WTC11 (cell line): ENCODE data around the gene GPR156. TPM values are rescaled to one million over a fixed set of nuclear protein-coding genes. Genes with fewer than 3 reads are reported as not detected.

ENCODE experiments used
- HMGA2 ChIP-seq: fragments of 250-450 bp; sonication (Bioruptor Pico); IDR thresholded peaks from 2 replicates; pipeline ENCODE4 v1.4.0; 2021; ENCODE audit warnings: mild to moderate bottlenecking, moderate library complexity
- MXD4 ChIP-seq: fragments of 250-450 bp; sonication (Bioruptor Pico); IDR thresholded peaks from 2 replicates; pipeline ENCODE4 v1.8.0; 2021; ENCODE audit warnings: mild to moderate bottlenecking, moderate library complexity, borderline replicate concordance
- NFATC4 ChIP-seq: fragments of 250-450 bp; sonication (Bioruptor Pico); IDR thresholded peaks from 2 replicates; pipeline ENCODE4 v1.9.0; 2021; ENCODE audit warnings: mild to moderate bottlenecking
- NR2C2 ChIP-seq: sonication (generic); formaldehyde crosslinking; IDR thresholded peaks from 2 replicates; pipeline ENCODE4 v1.8.0; 2022; ENCODE audit warnings: mild to moderate bottlenecking, missing genetic modification reagents
- NR3C1 ChIP-seq: sonication (generic); formaldehyde crosslinking; conservative IDR thresholded peaks from 2 replicates; pipeline ENCODE4 v1.8.1; 2023; ENCODE audit warnings: low read depth, mild to moderate bottlenecking, missing genetic modification reagents
- TEAD1 ChIP-seq: sonication (generic); formaldehyde crosslinking; IDR thresholded peaks from 2 replicates; pipeline ENCODE4 v1.8.0; 2022; ENCODE audit warnings: mild to moderate bottlenecking, missing genetic modification reagents
- ZNF396 ChIP-seq: fragments of 250-450 bp; sonication (Bioruptor Pico); IDR thresholded peaks from 2 replicates; pipeline ENCODE4 v1.8.0; 2021; ENCODE audit warnings: mild to moderate bottlenecking, moderate library complexity, borderline replicate concordance
- total RNA-seq: library from RNA; stranded (reverse); gene quantifications from 3 replicates; pipeline ENCODE4 v1.2.3, GENCODE V29; 2021
- TF ChIP-seq, protein P1 (sequence below): fragments of 250-450 bp; sonication (Bioruptor Pico); IDR thresholded peaks from 2 replicates; pipeline ENCODE4 v1.9.0; 2021; ENCODE audit warnings: mild to moderate bottlenecking, borderline replicate concordance
- TF ChIP-seq, protein P2 (sequence below): fragments of 200-600 bp; IDR thresholded peaks from 2 replicates; pipeline ENCODE4 v1.8.0; 2022; ENCODE audit warnings: antibody characterized with exemption
- TF ChIP-seq, protein P3 (sequence below): sonication (generic); formaldehyde crosslinking; IDR thresholded peaks from 2 replicates; pipeline ENCODE4 v1.8.1; 2023; ENCODE audit warnings: mild to moderate bottlenecking, missing genetic modification reagents, moderate library complexity
- TF ChIP-seq, protein P4 (sequence below): sonication (generic); formaldehyde crosslinking; IDR thresholded peaks from 2 replicates; pipeline ENCODE4 v1.8.0; 2022; ENCODE audit warnings: mild to moderate bottlenecking, missing genetic modification reagents
- TF ChIP-seq, protein P5 (sequence below): sonication (generic); formaldehyde crosslinking; IDR thresholded peaks from 2 replicates; pipeline ENCODE4 v1.8.0; 2022; ENCODE audit warnings: missing genetic modification reagents
- TF ChIP-seq, protein P6 (sequence below): fragments of 250-450 bp; sonication (Bioruptor Pico); IDR thresholded peaks from 2 replicates; pipeline ENCODE4 v1.8.0; 2021; ENCODE audit warnings: mild to moderate bottlenecking
- TF ChIP-seq, protein P7 (sequence below): sonication (generic); formaldehyde crosslinking; IDR thresholded peaks from 2 replicates; pipeline ENCODE4 v1.8.1; 2022; ENCODE audit warnings: low read depth, missing genetic modification reagents, borderline replicate concordance

Gene GPR156
- total RNA-seq, 1 experiment from 2014 or later: 0.72 TPM

DNA sequence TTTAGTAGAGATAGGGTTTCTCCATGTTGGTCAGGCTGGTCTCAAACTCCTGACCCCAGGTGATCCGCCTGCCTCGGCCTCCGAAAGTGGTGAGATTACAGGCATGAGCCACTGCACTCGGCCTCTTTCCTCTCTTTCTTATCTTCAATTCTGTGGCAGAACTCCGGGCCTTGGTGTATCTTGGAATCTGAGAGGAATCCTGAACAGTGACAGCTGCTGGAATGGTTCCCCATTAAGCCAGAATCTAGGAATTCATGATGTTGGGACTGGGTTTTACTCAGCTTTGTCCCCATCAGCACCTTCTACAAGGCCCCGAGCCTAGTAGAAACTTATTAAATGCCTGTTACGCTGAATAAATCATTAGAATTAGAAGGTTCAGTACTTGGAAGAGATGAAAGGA is 81.4 kb downstream of the GPR156 start (continued):
- TF ChIP-seq, protein P1, sequence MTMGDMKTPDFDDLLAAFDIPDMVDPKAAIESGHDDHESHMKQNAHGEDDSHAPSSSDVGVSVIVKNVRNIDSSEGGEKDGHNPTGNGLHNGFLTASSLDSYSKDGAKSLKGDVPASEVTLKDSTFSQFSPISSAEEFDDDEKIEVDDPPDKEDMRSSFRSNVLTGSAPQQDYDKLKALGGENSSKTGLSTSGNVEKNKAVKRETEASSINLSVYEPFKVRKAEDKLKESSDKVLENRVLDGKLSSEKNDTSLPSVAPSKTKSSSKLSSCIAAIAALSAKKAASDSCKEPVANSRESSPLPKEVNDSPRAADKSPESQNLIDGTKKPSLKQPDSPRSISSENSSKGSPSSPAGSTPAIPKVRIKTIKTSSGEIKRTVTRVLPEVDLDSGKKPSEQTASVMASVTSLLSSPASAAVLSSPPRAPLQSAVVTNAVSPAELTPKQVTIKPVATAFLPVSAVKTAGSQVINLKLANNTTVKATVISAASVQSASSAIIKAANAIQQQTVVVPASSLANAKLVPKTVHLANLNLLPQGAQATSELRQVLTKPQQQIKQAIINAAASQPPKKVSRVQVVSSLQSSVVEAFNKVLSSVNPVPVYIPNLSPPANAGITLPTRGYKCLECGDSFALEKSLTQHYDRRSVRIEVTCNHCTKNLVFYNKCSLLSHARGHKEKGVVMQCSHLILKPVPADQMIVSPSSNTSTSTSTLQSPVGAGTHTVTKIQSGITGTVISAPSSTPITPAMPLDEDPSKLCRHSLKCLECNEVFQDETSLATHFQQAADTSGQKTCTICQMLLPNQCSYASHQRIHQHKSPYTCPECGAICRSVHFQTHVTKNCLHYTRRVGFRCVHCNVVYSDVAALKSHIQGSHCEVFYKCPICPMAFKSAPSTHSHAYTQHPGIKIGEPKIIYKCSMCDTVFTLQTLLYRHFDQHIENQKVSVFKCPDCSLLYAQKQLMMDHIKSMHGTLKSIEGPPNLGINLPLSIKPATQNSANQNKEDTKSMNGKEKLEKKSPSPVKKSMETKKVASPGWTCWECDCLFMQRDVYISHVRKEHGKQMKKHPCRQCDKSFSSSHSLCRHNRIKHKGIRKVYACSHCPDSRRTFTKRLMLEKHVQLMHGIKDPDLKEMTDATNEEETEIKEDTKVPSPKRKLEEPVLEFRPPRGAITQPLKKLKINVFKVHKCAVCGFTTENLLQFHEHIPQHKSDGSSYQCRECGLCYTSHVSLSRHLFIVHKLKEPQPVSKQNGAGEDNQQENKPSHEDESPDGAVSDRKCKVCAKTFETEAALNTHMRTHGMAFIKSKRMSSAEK (CRISPR knock-in tag): no peak
- TF ChIP-seq, protein P2, sequence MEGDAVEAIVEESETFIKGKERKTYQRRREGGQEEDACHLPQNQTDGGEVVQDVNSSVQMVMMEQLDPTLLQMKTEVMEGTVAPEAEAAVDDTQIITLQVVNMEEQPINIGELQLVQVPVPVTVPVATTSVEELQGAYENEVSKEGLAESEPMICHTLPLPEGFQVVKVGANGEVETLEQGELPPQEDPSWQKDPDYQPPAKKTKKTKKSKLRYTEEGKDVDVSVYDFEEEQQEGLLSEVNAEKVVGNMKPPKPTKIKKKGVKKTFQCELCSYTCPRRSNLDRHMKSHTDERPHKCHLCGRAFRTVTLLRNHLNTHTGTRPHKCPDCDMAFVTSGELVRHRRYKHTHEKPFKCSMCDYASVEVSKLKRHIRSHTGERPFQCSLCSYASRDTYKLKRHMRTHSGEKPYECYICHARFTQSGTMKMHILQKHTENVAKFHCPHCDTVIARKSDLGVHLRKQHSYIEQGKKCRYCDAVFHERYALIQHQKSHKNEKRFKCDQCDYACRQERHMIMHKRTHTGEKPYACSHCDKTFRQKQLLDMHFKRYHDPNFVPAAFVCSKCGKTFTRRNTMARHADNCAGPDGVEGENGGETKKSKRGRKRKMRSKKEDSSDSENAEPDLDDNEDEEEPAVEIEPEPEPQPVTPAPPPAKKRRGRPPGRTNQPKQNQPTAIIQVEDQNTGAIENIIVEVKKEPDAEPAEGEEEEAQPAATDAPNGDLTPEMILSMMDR: no peak
- TF ChIP-seq, protein P3, sequence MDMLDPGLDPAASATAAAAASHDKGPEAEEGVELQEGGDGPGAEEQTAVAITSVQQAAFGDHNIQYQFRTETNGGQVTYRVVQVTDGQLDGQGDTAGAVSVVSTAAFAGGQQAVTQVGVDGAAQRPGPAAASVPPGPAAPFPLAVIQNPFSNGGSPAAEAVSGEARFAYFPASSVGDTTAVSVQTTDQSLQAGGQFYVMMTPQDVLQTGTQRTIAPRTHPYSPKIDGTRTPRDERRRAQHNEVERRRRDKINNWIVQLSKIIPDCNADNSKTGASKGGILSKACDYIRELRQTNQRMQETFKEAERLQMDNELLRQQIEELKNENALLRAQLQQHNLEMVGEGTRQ: no peak
- TF ChIP-seq, protein P4, sequence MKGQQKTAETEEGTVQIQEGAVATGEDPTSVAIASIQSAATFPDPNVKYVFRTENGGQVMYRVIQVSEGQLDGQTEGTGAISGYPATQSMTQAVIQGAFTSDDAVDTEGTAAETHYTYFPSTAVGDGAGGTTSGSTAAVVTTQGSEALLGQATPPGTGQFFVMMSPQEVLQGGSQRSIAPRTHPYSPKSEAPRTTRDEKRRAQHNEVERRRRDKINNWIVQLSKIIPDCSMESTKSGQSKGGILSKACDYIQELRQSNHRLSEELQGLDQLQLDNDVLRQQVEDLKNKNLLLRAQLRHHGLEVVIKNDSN (CRISPR knock-in tag): no peak
- TF ChIP-seq NR3C1 (CRISPR knock-in tag) (no peak), HMGA2 (no peak), NFATC4 (CRISPR knock-in tag) (no peak), MXD4 (no peak), NR2C2 (no peak), TEAD1 (CRISPR knock-in tag) (no peak), ZNF396 (CRISPR knock-in tag) (no peak)
- TF ChIP-seq, protein P5, sequence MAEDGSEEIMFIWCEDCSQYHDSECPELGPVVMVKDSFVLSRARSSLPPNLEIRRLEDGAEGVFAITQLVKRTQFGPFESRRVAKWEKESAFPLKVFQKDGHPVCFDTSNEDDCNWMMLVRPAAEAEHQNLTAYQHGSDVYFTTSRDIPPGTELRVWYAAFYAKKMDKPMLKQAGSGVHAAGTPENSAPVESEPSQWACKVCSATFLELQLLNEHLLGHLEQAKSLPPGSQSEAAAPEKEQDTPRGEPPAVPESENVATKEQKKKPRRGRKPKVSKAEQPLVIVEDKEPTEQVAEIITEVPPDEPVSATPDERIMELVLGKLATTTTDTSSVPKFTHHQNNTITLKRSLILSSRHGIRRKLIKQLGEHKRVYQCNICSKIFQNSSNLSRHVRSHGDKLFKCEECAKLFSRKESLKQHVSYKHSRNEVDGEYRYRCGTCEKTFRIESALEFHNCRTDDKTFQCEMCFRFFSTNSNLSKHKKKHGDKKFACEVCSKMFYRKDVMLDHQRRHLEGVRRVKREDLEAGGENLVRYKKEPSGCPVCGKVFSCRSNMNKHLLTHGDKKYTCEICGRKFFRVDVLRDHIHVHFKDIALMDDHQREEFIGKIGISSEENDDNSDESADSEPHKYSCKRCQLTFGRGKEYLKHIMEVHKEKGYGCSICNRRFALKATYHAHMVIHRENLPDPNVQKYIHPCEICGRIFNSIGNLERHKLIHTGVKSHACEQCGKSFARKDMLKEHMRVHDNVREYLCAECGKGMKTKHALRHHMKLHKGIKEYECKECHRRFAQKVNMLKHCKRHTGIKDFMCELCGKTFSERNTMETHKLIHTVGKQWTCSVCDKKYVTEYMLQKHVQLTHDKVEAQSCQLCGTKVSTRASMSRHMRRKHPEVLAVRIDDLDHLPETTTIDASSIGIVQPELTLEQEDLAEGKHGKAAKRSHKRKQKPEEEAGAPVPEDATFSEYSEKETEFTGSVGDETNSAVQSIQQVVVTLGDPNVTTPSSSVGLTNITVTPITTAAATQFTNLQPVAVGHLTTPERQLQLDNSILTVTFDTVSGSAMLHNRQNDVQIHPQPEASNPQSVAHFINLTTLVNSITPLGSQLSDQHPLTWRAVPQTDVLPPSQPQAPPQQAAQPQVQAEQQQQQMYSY (CRISPR knock-in tag): no peak
- TF ChIP-seq, protein P6, sequence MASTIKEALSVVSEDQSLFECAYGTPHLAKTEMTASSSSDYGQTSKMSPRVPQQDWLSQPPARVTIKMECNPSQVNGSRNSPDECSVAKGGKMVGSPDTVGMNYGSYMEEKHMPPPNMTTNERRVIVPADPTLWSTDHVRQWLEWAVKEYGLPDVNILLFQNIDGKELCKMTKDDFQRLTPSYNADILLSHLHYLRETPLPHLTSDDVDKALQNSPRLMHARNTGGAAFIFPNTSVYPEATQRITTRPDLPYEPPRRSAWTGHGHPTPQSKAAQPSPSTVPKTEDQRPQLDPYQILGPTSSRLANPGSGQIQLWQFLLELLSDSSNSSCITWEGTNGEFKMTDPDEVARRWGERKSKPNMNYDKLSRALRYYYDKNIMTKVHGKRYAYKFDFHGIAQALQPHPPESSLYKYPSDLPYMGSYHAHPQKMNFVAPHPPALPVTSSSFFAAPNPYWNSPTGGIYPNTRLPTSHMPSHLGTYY (CRISPR knock-in tag): no peak
- TF ChIP-seq, protein P7, sequence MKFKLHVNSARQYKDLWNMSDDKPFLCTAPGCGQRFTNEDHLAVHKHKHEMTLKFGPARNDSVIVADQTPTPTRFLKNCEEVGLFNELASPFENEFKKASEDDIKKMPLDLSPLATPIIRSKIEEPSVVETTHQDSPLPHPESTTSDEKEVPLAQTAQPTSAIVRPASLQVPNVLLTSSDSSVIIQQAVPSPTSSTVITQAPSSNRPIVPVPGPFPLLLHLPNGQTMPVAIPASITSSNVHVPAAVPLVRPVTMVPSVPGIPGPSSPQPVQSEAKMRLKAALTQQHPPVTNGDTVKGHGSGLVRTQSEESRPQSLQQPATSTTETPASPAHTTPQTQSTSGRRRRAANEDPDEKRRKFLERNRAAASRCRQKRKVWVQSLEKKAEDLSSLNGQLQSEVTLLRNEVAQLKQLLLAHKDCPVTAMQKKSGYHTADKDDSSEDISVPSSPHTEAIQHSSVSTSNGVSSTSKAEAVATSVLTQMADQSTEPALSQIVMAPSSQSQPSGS (CRISPR knock-in tag): no peak
